Measurements from ENCODE around the gene LRP5. TPM values are rescaled to one million over a fixed set of nuclear protein-coding genes. Genes with fewer than 3 reads are reported as not detected.

LRP5 gene
- polyA plus RNA-seq, 1 donor (not counting 4 experiments of a cell fraction or from before 2014, with no cell fraction given), result 6.6 TPM

- H3K9me1 ChIP-seq (ENCODE audit: control insufficient read depth, extremely low read depth, insufficient read depth, low read length), result no peaks in the 10 kb centered on the region
- H3K79me2 ChIP-seq (ENCODE audit: control insufficient read depth, insufficient read depth, low read length), result peaks cover 63% of the 10 kb centered on the region
- H3K9ac ChIP-seq (ENCODE audit: control insufficient read depth, extremely low read depth, insufficient read depth, low read length), result peak overlapping the region; percentile 86
- peak overlapping the region; percentile 33 for H2AFZ ChIP-seq (ENCODE audit: control insufficient read depth, low read length)
- dilution Hi-C loops (cut with MboI; ENCODE audit: extremely low pct_ligation_motif_present, low sequenced_read_pairs), result no loop called here
- no peaks in the 10 kb centered on the region for H3K27me3 ChIP-seq (ENCODE audit: control insufficient read depth, extremely low read depth, insufficient read depth, low read length)
- no peak for TF ChIP-seq CTCF (optimal IDR thresholded peaks at IDR 0.05 in 1 of 3, IDR thresholded peaks at IDR 0.05 in 1 of 3, conservative IDR thresholded peaks at IDR 0.05 in 1 of 3; ENCODE audit: extremely low read depth in 1 of 3, insufficient read depth in 2 of 3, low read length in 3 of 3)
- TF ChIP-seq EZH2 (IDR thresholded peaks at IDR 0.05; ENCODE audit: low read length), result no peak
- H3K4me2 ChIP-seq (ENCODE audit: control insufficient read depth, extremely low read depth, insufficient read depth, low read depth, low read length), result peak overlapping the region; percentile 97
- peak overlapping the region in 2 of 3 experiments; percentile 89 to 91 for H3K4me3 ChIP-seq (ENCODE audit: control insufficient read depth in 2 of 3, extremely low read depth in 1 of 3, insufficient read depth in 2 of 3, low read depth in 1 of 3, low read length in 3 of 3)
- no peaks in the 10 kb centered on the region for H4K20me1 ChIP-seq (ENCODE audit: control insufficient read depth, extremely low read depth, insufficient read depth, low read length)
- FAIRE-seq, result no peak
- H3K9me3 ChIP-seq (ENCODE audit: control insufficient read depth, low read depth, low read length), result no peaks in the 10 kb centered on the region
- peak overlapping the region; percentile 93 for H3K27ac ChIP-seq (ENCODE audit: control insufficient read depth, insufficient read depth, low read length)
- DNase-seq (ENCODE audit: low read depth, low spot score), result no peak
- no peaks in the 10 kb centered on the region for H3K36me3 ChIP-seq (ENCODE audit: control insufficient read depth in 2 of 2, extremely low read depth in 1 of 2, insufficient read depth in 2 of 2, low read length in 2 of 2)
- H3K4me1 ChIP-seq (ENCODE audit: control insufficient read depth, extremely low read depth, insufficient read depth, low read length), result peaks cover 25% of the 10 kb centered on the region
Measured at GRCh38 chr11:68315171-68315920, 3.0 kb downstream of the LRP5 start.

- H4K20me1 ChIP-seq (ENCODE audit: control insufficient read depth, extremely low read depth, insufficient read depth, low read length), result no peaks in the 10 kb centered on the region
- FAIRE-seq (no peak), DNase-seq (ENCODE audit: low read depth, low spot score) (no peak)
- no peak overlapping the region for H3K27ac ChIP-seq (ENCODE audit: control insufficient read depth, insufficient read depth, low read length)
- dilution Hi-C loops (cut with MboI; ENCODE audit: extremely low pct_ligation_motif_present, low sequenced_read_pairs), result no loop called here
- peaks cover 0 to 3% of the 10 kb centered on the region in 2 experiments for H3K36me3 ChIP-seq (ENCODE audit: control insufficient read depth in 2 of 2, extremely low read depth in 1 of 2, insufficient read depth in 2 of 2, low read length in 2 of 2)
- H3K79me2 ChIP-seq (ENCODE audit: control insufficient read depth, insufficient read depth, low read length), result peaks cover 73% of the 10 kb centered on the region
- H3K4me2 ChIP-seq (ENCODE audit: control insufficient read depth, extremely low read depth, insufficient read depth, low read depth, low read length), result no peak overlapping the region
- H3K9me3 ChIP-seq (ENCODE audit: control insufficient read depth, low read depth, low read length), result no peaks in the 10 kb centered on the region
- H2AFZ ChIP-seq (ENCODE audit: control insufficient read depth, low read length), result no peak overlapping the region
- H3K4me1 ChIP-seq (ENCODE audit: control insufficient read depth, extremely low read depth, insufficient read depth, low read length), result peaks cover 41% of the 10 kb centered on the region
- no peaks in the 10 kb centered on the region for H3K9me1 ChIP-seq (ENCODE audit: control insufficient read depth, extremely low read depth, insufficient read depth, low read length)
- TF ChIP-seq EZH2 (IDR thresholded peaks at IDR 0.05; ENCODE audit: low read length) (no peak), CTCF (optimal IDR thresholded peaks at IDR 0.05 in 1 of 3, IDR thresholded peaks at IDR 0.05 in 1 of 3, conservative IDR thresholded peaks at IDR 0.05 in 1 of 3; ENCODE audit: extremely low read depth in 1 of 3, insufficient read depth in 2 of 3, low read length in 3 of 3) (no peak)
- no peaks in the 10 kb centered on the region for H3K27me3 ChIP-seq (ENCODE audit: control insufficient read depth, extremely low read depth, insufficient read depth, low read length)
- H3K4me3 ChIP-seq (ENCODE audit: control insufficient read depth in 2 of 3, extremely low read depth in 1 of 3, insufficient read depth in 2 of 3, low read depth in 1 of 3, low read length in 3 of 3), result no peak overlapping the region
- no peak overlapping the region for H3K9ac ChIP-seq (ENCODE audit: control insufficient read depth, extremely low read depth, insufficient read depth, low read length)
Measured at GRCh38 chr11:68317147-68317785, 4.9 kb downstream of the LRP5 start.

All from keratinocyte (primary cell).